NCI-H2029 treated with DMSO at 0.1 percent for 48 hours (cell line): Measurements from ENCODE around the gene RRH.
"Not testable (repeated sequence)": the region's sequence is repeated elsewhere in the genome, so short reads cannot be mapped to it uniquely, and the experiment has no call there.

Experiments used
- DNase-seq: peaks from one replicate; lab custom pipeline; 2025; lab: John Stamatoyannopoulos, UW

The RRH gene

GRCh38 chr4:109846395-109847098 is 18.8 kb downstream of the RRH start:
- no peak for DNase-seq

- DNase-seq, result no peak
Observed at GRCh38 chr4:109847896-109848442, 20.2 kb downstream of the RRH start, which contains the start of gene LRIT3. Gene LRIT3 (plus strand): TSS chr4:109848107. CDS start chr4:109848202, 95 bp downstream.

- no peak for DNase-seq
Observed at GRCh38 chr4:109848501-109848900, 20.7 kb downstream of the RRH start.

GRCh38 chr4:109850601-109851000 is 22.8 kb downstream of the RRH start:
- no peak for DNase-seq

- not testable (repeated sequence) for DNase-seq
Observed at GRCh38 chr4:109859426-109860300, 31.9 kb downstream of the RRH start.

- no peak for DNase-seq
Observed at GRCh38 chr4:109861271-109861670, 33.5 kb downstream of the RRH start.

GRCh38 chr4:109861916-109862511 is 34.2 kb downstream of the RRH start:
- no peak for DNase-seq

GRCh38 chr4:109864134-109864533 is 36.4 kb downstream of the RRH start:
- no peak for DNase-seq

- DNase-seq, result no peak
Observed at GRCh38 chr4:109870061-109870460, 42.3 kb downstream of the RRH start.

- DNase-seq, result no peak
Observed at GRCh38 chr4:109872065-109872464, 44.3 kb downstream of the RRH start.

GRCh38 chr4:109872950-109873656 is 45.3 kb downstream of the RRH start:
- no peak for DNase-seq

GRCh38 chr4:109873791-109874514 is 46.2 kb downstream of the RRH start:
- DNase-seq, result no peak

GRCh38 chr4:109875106-109875505 is 47.3 kb downstream of the RRH start:
- no peak for DNase-seq

- DNase-seq, result not testable (repeated sequence)
Observed at GRCh38 chr4:109875553-109875952, 47.8 kb downstream of the RRH start.

GRCh38 chr4:109876634-109877265 is 49.0 kb downstream of the RRH start:
- no peak for DNase-seq

GRCh38 chr4:109877400-109877799 is 49.6 kb downstream of the RRH start:
- DNase-seq, result no peak

GRCh38 chr4:109878355-109878754 is 50.6 kb downstream of the RRH start:
- no peak for DNase-seq

- DNase-seq, result no peak
Observed at GRCh38 chr4:109879081-109879480, 51.3 kb downstream of the RRH start.

GRCh38 chr4:109879636-109880314 is 52.0 kb downstream of the RRH start:
- no peak for DNase-seq

GRCh38 chr4:109886303-109886702 is 58.5 kb downstream of the RRH start:
- DNase-seq, result no peak
